HepG2 (cell line): ENCODE data around the gene NNAT. TPM values are rescaled to one million over a fixed set of nuclear protein-coding genes. Genes with fewer than 3 reads are reported as not detected.

Source experiments
- AGO2 ChIP-seq: fragments of 200-400 bp; formaldehyde crosslinking; optimal IDR thresholded peaks from 2 replicates; pipeline ENCODE3; 2017; ENCODE audit warnings: mild to moderate bottlenecking, low read depth, low read length, moderate library complexity
- FOXP1 ChIP-seq, 2 experiments: fragments of 450-650 bp in 1 of 2; IDR thresholded peaks; 2 replicates each; pipeline ENCODE4 v1.6.1; 2017 to 2018; ENCODE audit warnings: antibody characterized with exemption in 1 of 2
- GATAD2A ChIP-seq: IDR thresholded peaks from 2 replicates; pipeline ENCODE4 v1.6.1; 2016
- PHF5A ChIP-seq: IDR thresholded peaks from one replicate; pipeline ENCODE4 v1.6.1; 2018; ENCODE audit warnings: low read depth, missing genetic modification reagents; ENCODE audit not compliant: unreplicated experiment
- PITX1 ChIP-seq: sonication (generic); formaldehyde crosslinking; IDR thresholded peaks from 2 replicates; pipeline ENCODE4 v1.5.1; 2020; ENCODE audit warnings: mild to moderate bottlenecking, missing genetic modification reagents
- SAP130 ChIP-seq: IDR thresholded peaks from 2 replicates; pipeline ENCODE4 v1.6.1; 2016; ENCODE audit warnings: low read depth
- SMAD3 ChIP-seq: sonication (generic); formaldehyde crosslinking; IDR thresholded peaks from 2 replicates; pipeline ENCODE4 v1.4.0; 2020; ENCODE audit warnings: missing genetic modification reagents
- SP4 ChIP-seq: sonication (generic); formaldehyde crosslinking; IDR thresholded peaks from 2 replicates; pipeline ENCODE4 v1.8.1; 2023; ENCODE audit warnings: mild to moderate bottlenecking, missing genetic modification reagents
- SYNCRIP ChIP-seq: fragments of 200-400 bp; formaldehyde crosslinking; IDR thresholded peaks from 2 replicates; pipeline ENCODE4 v1.6.1; 2018; ENCODE audit warnings: mild to moderate bottlenecking, low read depth, low read length; ENCODE audit not compliant: insufficient read depth
- TEAD2 ChIP-seq: sonication (generic); formaldehyde crosslinking; IDR thresholded peaks from 2 replicates; pipeline ENCODE4 v1.9.0; 2021; ENCODE audit warnings: missing genetic modification reagents
- THYN1 ChIP-seq: sonication (generic); formaldehyde crosslinking; IDR thresholded peaks from 2 replicates; pipeline ENCODE4 v1.8.1; 2023; ENCODE audit warnings: low read depth, mild to moderate bottlenecking, moderate library complexity, missing genetic modification reagents, borderline replicate concordance
- ZFY ChIP-seq: sonication (generic); formaldehyde crosslinking; IDR thresholded peaks from 2 replicates; pipeline ENCODE4 v1.4.0; 2020; ENCODE audit warnings: missing genetic modification reagents
- ZIK1 ChIP-seq: sonication (generic); formaldehyde crosslinking; IDR thresholded peaks from 2 replicates; pipeline ENCODE4 v1.5.0; 2020; ENCODE audit warnings: mild to moderate bottlenecking, low read depth, missing genetic modification reagents, borderline replicate concordance
- ZMYM3 ChIP-seq: sonication (generic); formaldehyde crosslinking; IDR thresholded peaks from 2 replicates; pipeline ENCODE4 v1.5.1; 2020; ENCODE audit warnings: mild to moderate bottlenecking, missing genetic modification reagents
- ZNF33A ChIP-seq: sonication (generic); formaldehyde crosslinking; IDR thresholded peaks from 2 replicates; pipeline ENCODE4 v1.5.1; 2020; ENCODE audit warnings: missing genetic modification reagents, mild to moderate bottlenecking, moderate library complexity, borderline replicate concordance
- polyA plus RNA-seq, 8 experiments: library from polyadenylated mRNA; depleted of rRNA in 3 of 8; stranded (reverse) in 7 of 8; unstranded in 1 of 8; fragments of >200 nt; fragmentation: Illumina TruSeq in 4 of 8; extraction: Trizol in 4 of 8; gene quantifications; 2 replicates each; pipeline versions ENCODE4 v1.2.1 to v1.2.3, GENCODE V29; 2011 to 2016; ENCODE audit warnings: low read depth in 4 of 8, missing spikeins in 1 of 8, mixed read lengths in 1 of 8; ENCODE audit not compliant: insufficient read depth in 1 of 8
- total RNA-seq, 5 experiments: library from RNA; depleted of rRNA; stranded (reverse); fragments of >200 nt; fragmentation: Illumina TruSeq; extraction: Trizol; gene quantifications; 2 replicates each; pipeline ENCODE4 v1.2.3, GENCODE V29; 2016; ENCODE audit warnings: low read depth in 1 of 5
- TF ChIP-seq, protein P1 (sequence below): sonication (generic); formaldehyde crosslinking; IDR thresholded peaks from 2 replicates; pipeline ENCODE4 v1.4.0; 2020; ENCODE audit warnings: mild to moderate bottlenecking, missing genetic modification reagents
- TF ChIP-seq, protein P2 (sequence below): sonication (generic); formaldehyde crosslinking; IDR thresholded peaks from 2 replicates; pipeline ENCODE4 v1.4.0; 2020; ENCODE audit warnings: missing genetic modification reagents, mild to moderate bottlenecking, borderline replicate concordance
- TF ChIP-seq, protein P3 (sequence below): IDR thresholded peaks from 2 replicates; pipeline ENCODE4 v1.6.1; 2016; ENCODE audit warnings: low read depth
- TF ChIP-seq, protein P4 (sequence below): sonication (generic); formaldehyde crosslinking; IDR thresholded peaks from 2 replicates; pipeline ENCODE4 v1.8.1; 2023; ENCODE audit warnings: mild to moderate bottlenecking, inconsistent platforms, moderate library complexity, missing genetic modification reagents, borderline replicate concordance
- TF ChIP-seq, protein P5 (sequence below): sonication (generic); formaldehyde crosslinking; conservative IDR thresholded peaks from 2 replicates; pipeline ENCODE4 v1.8.0; 2022; ENCODE audit warnings: missing genetic modification reagents

NNAT gene
- total and polyA plus RNA-seq, 2 of the 13 experiments (the other 11 are each of a cell fraction or from before 2014, with no cell fraction given), result not detected

DNA sequence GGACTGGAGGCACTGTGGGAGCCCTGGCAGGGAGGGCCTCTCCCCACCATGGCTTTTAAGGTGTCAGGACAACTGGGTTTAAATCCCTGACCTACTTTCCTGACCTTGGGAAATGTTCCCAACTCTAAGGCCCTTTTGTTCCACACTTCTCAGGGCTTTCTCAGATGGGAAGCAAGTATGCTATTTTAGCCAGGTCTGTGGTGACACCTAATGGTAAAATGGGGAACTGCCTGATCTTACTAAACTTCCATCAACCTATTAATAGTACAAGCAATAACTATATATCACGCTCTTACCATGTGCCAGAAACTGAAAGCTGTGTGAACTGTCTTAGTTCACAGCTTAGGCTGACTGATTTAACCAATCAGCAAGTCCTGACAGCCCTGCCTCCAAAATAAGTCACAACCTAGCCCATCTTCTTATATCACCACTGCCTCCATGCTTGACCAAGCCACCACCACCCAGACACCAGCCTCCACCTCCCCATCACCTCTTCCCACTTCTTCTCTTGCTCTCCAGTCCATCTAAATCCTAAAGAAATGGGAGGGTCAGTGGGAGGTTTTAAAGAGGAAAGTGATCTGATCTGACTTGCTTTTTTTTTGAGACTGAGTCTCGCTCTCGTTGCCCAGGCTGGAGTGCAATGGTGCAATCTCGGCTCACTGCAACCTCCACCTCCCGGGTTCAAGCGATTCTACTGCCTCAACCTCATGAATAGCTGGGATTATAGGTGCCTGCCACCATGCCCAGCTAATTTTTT lies 13.5 kb downstream of the NNAT start (continued):
- TF ChIP-seq SAP130 (CRISPR knock-in tag), result peak; percentile 42; the same call in 1 of the 2 replicates
- TF ChIP-seq, protein P1, sequence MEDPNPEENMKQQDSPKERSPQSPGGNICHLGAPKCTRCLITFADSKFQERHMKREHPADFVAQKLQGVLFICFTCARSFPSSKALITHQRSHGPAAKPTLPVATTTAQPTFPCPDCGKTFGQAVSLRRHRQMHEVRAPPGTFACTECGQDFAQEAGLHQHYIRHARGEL (CRISPR knock-in tag), result no peak
- TF ChIP-seq THYN1 (CRISPR knock-in tag), result no peak
- TF ChIP-seq ZIK1, result peak; percentile 23; the same call in 1 of the 2 replicates
- peak; percentile 59 for TF ChIP-seq PITX1 (CRISPR knock-in tag)
- peak; percentile 72 for TF ChIP-seq GATAD2A
- TF ChIP-seq AGO2, result no peak
- 0 out of 2 replicates have a peak, but pooled peaks have one; percentile 25 for TF ChIP-seq ZFY
- 0 out of 2 replicates have a peak, but pooled peaks have one; percentile 18 for TF ChIP-seq SP4 (CRISPR knock-in tag)
- peak; percentile 50; the same call in 1 of the 2 replicates for TF ChIP-seq SMAD3 (CRISPR knock-in tag)
- no peak for TF ChIP-seq ZNF33A (CRISPR knock-in tag)
- no peak for TF ChIP-seq TEAD2 (CRISPR knock-in tag)
- TF ChIP-seq FOXP1 (IDR thresholded peaks at IDR 0.05), result no peak
- TF ChIP-seq FOXP1 (CRISPR knock-in tag; IDR thresholded peaks at IDR 0.05), result no peak
- TF ChIP-seq, protein P2, sequence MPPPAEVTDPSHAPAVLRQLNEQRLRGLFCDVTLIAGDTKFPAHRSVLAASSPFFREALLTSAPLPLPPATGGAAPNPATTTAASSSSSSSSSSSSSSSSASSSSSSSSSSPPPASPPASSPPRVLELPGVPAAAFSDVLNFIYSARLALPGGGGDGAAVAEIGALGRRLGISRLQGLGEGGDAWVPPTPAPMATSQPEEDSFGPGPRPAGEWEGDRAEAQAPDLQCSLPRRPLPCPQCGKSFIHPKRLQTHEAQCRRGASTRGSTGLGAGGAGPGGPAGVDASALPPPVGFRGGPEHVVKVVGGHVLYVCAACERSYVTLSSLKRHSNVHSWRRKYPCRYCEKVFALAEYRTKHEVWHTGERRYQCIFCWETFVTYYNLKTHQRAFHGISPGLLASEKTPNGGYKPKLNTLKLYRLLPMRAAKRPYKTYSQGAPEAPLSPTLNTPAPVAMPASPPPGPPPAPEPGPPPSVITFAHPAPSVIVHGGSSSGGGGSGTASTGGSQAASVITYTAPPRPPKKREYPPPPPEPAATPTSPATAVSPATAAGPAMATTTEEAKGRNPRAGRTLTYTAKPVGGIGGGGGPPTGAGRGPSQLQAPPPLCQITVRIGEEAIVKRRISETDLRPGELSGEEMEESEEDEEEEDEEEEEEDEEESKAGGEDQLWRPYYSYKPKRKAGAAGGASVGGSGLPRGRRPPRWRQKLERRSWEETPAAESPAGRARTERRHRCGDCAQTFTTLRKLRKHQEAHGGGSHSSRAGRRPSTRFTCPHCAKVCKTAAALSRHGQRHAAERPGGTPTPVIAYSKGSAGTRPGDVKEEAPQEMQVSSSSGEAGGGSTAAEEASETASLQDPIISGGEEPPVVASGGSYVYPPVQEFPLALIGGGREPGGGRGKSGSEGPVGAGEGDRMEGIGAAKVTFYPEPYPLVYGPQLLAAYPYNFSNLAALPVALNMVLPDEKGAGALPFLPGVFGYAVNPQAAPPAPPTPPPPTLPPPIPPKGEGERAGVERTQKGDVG (CRISPR knock-in tag), result no peak
- no peak for TF ChIP-seq PHF5A
- no peak for TF ChIP-seq SYNCRIP
- no peak for TF ChIP-seq ZMYM3 (CRISPR knock-in tag)
- TF ChIP-seq, protein P3, sequence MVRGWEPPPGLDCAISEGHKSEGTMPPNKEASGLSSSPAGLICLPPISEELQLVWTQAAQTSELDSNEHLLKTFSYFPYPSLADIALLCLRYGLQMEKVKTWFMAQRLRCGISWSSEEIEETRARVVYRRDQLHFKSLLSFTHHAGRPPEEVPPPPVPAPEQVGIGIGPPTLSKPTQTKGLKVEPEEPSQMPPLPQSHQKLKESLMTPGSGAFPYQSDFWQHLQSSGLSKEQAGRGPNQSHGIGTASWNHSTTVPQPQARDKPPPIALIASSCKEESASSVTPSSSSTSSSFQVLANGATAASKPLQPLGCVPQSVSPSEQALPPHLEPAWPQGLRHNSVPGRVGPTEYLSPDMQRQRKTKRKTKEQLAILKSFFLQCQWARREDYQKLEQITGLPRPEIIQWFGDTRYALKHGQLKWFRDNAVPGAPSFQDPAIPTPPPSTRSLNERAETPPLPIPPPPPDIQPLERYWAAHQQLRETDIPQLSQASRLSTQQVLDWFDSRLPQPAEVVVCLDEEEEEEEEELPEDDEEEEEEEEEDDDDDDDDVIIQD, result no peak
- TF ChIP-seq, protein P4, sequence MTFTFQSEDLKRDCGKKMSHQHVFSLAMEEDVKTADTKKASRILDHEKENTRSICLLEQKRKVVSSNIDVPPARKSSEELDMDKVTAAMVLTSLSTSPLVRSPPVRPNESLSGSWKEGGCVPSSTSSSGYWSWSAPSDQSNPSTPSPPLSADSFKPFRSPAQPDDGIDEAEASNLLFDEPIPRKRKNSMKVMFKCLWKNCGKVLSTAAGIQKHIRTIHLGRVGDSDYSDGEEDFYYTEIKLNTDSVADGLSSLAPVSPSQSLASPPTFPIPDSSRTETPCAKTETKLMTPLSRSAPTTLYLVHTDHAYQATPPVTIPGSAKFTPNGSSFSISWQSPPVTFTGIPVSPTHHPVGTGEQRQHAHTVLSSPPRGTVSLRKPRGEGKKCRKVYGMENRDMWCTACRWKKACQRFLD (CRISPR knock-in tag), result no peak
- TF ChIP-seq, protein P5, sequence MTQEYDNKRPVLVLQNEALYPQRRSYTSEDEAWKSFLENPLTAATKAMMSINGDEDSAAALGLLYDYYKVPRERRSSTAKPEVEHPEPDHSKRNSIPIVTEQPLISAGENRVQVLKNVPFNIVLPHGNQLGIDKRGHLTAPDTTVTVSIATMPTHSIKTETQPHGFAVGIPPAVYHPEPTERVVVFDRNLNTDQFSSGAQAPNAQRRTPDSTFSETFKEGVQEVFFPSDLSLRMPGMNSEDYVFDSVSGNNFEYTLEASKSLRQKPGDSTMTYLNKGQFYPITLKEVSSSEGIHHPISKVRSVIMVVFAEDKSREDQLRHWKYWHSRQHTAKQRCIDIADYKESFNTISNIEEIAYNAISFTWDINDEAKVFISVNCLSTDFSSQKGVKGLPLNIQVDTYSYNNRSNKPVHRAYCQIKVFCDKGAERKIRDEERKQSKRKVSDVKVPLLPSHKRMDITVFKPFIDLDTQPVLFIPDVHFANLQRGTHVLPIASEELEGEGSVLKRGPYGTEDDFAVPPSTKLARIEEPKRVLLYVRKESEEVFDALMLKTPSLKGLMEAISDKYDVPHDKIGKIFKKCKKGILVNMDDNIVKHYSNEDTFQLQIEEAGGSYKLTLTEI (CRISPR knock-in tag), result no peak
